HG02840 (cell line): ENCODE data around the gene GRIK2.
"Not testable (repeated sequence)": the region's sequence is repeated elsewhere in the genome, so short reads cannot be mapped to it uniquely, and the experiment has no call there.

ENCODE experiments used
- ATAC-seq: cut with Tn5 transposase; IDR thresholded peaks from one replicate; pipeline ENCODE4 v1.9.1; 2021; ENCODE audit warnings: mild to moderate bottlenecking, moderate library complexity, moderate number of reproducible peaks; ENCODE audit not compliant: unreplicated experiment, low FRiP score

GRIK2 gene

DNA sequence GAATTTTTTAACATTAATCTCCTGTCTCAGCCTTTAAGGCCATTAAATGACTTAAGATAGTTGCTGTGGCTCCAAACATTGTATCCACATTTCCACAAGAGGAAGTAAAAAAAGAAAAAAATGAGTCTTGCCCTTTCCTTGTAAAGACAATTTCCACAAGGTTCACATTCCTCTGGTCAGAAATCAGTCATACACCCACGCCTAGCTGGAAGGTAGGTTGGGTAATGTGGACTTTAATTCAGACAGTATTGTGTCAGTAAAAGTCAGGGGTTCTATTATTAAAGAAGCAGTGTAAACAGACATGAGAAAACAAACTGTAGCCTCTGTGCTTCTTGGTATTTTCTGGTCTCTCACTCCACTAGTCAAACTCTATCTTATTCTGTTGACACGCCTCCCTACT is 682.0 kb downstream of the GRIK2 start:
- no peak for ATAC-seq

DNA sequence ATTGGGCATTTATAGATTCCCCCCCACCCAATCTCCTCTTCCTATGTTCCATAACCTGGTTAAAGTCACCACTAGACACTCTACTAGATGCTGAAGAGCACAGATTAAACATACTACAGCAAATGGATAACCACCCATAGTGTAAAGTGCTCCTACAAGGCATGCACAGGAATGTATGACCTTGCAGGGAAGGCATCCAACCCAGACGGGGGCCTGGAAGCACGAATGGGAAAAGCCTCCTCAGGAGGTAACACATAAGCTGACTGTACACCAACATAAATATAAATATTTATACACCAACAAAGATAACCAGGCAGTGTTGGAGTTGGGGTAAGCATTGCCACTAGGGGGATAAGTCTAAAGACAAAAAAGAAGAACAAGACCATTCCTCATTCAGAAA is 691.7 kb downstream of the GRIK2 start:
- no peak for ATAC-seq

DNA sequence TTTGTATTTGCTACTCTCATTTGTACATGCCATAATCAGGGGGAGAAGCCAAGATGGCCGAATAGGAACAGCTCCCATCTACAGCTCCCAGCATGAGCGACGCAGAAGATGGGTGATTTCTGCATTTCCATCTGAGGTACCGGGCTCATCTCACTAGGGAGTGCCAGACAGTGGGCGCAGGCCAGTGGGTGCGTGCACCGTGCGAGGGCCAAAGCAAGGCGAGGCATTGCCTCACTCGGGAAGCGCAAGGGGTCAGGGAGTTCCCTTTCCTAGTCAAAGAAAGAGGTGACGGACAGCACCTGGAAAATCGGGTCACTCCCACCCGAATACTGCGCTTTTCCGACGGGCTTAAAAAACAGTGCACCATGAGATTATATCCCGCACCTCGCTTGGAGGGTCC is 694.7 kb downstream of the GRIK2 start:
- ATAC-seq: not testable (repeated sequence)

DNA sequence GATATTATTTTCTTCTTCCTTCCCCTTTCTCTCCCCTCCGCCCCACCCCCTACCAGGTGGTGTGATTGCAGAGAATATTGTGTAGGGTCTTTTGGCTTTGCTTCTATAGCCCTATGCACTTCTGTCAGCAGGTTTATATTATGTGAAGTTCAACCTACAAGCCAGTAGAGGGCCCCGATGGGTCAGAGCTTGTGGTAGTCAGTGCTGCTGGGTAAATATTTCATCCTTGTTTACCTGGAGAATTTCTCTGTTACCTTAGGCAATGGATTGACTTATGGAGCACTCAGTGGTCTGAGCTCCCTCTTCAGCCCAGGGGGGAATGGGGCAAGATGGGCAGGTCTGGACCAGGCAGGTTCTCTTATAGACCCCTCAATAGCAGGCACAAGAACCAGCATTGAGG is 720.9 kb downstream of the GRIK2 start:
- no peak for ATAC-seq

DNA sequence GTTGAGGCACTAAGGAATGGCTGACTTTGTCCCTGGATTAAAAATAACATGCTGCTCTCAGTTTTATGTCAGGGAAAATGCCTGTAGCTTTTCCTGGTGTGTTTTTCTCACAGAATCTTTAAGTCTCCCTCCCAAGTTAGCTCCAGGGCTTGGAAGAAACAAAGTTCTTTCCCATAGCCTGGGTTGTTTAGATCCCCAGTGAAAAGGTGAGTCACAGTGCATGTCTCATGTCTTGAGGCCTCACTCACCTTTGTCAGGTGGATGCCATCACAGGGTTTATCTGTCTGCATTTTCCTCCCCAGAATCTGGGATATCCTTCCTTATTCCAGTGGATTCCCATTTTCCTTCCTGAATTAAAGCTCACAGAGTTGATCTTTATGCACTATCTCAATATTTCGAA is 722.4 kb downstream of the GRIK2 start:
- no peak for ATAC-seq

DNA sequence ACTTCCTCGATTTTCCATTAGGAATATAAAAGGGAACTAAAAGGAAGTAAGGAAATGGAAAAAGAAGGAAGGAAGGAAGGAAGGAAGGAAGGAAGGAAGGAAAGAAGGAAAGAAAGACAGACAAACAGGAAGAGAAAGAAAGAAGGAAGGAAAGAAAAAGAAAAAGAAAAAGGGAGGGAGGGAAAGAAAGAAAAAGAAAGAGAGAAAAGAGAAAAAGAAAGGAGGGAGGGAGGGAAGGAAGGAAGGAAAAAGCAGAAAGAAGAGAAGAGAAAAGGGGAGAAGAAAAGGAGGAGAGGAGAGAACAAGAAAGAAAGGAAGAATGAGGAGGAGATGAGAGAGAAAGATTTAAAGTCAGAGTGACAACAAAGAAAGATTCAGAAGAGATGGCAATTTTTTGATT is 724.5 kb downstream of the GRIK2 start:
- ATAC-seq: no peak
